WI38 (cell line): ENCODE measurements around the gene BBS9.
"Not testable (repeated sequence)": the region's sequence is repeated elsewhere in the genome, so short reads cannot be mapped to it uniquely, and the experiment has no call there.

Experiments
- H3K4me3 ChIP-seq: 2 replicates; pipeline ENCODE4 v1.5.1; 2011; ENCODE audit warnings: low read depth, mild to moderate bottlenecking, control low read depth, low read length
- TF ChIP-seq, protein P1 (sequence below): IDR thresholded peaks from 2 replicates; pipeline ENCODE4 v1.5.1; 2012; ENCODE audit warnings: low read depth, mild to moderate bottlenecking, control low read depth, low read length

Gene BBS9

DNA sequence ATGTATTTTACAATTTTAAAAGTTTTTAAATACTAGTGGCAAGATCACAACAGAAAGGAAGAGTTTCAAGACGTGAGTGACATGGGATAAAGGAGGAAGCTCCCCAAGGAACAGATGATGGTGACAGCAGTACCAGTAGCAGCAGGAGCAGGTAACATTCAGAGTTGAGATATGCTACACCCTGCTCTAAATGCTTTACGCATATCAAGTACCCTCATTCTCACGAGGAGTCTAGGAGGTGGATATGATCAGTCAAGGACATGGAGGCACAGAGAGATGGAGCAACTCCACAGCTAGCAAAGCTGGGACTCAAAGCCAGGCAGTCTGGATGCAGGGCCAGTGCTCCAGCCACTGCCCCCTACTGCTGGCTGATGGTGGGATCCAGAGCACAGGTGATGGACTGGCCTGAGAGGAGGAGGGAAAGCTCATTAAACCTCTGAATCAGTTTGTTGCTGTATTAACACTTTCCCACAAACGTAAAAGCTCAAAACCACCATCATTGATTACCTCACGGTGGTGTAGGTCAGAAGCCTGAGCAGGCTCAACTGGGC lies 37.6 kb upstream of the BBS9 start:
- TF ChIP-seq, protein P1, sequence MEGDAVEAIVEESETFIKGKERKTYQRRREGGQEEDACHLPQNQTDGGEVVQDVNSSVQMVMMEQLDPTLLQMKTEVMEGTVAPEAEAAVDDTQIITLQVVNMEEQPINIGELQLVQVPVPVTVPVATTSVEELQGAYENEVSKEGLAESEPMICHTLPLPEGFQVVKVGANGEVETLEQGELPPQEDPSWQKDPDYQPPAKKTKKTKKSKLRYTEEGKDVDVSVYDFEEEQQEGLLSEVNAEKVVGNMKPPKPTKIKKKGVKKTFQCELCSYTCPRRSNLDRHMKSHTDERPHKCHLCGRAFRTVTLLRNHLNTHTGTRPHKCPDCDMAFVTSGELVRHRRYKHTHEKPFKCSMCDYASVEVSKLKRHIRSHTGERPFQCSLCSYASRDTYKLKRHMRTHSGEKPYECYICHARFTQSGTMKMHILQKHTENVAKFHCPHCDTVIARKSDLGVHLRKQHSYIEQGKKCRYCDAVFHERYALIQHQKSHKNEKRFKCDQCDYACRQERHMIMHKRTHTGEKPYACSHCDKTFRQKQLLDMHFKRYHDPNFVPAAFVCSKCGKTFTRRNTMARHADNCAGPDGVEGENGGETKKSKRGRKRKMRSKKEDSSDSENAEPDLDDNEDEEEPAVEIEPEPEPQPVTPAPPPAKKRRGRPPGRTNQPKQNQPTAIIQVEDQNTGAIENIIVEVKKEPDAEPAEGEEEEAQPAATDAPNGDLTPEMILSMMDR, result no peak
- H3K4me3 ChIP-seq, result no peak overlapping the region

DNA sequence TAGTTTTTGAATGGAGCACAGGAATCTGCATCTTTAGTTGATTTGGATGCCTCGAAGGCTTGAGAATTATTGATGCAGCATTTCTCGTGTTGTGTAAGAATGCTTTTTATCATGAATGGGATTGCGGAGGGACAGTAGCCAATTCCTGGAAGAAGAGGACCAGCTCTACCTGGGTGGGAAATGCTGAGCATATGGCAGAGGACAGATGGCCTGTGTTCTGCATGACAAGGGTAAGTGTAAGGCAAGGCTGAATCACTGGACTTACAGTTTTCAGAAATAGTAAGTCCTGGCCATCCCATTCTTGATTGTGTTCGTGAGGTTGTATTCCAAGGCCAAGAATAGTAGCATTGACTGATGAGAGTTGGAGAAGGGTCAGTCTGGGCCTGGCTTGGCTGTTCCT lies 36.1 kb upstream of the BBS9 start:
- no peak overlapping the region for H3K4me3 ChIP-seq
- TF ChIP-seq, protein P1, result no peak

DNA sequence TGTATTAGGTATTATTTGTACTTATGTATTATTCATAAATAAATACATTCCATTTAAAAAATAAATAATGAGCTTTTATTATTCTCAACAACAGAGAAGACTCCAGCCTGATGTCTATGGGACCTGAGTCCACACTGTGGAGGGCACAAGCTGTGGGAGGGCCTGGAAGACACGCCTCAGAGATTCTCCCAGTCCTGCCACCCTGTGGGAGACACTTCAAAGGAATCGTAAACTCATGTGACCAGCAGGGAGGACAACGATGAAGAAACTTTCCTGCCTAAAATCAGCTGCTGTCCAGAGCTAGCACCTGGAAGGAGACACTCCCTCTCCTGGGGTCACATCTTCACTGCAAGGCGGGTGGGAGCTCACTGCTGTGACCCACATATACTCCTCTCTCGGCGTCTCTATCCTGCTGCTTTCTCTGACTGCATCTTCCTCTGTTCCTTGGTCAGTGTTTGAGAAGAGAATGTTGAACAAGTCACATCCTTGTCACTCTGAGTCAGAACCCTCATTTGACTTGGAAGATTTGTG lies 34.6 kb upstream of the BBS9 start:
- not testable (repeated sequence) for H3K4me3 ChIP-seq

DNA sequence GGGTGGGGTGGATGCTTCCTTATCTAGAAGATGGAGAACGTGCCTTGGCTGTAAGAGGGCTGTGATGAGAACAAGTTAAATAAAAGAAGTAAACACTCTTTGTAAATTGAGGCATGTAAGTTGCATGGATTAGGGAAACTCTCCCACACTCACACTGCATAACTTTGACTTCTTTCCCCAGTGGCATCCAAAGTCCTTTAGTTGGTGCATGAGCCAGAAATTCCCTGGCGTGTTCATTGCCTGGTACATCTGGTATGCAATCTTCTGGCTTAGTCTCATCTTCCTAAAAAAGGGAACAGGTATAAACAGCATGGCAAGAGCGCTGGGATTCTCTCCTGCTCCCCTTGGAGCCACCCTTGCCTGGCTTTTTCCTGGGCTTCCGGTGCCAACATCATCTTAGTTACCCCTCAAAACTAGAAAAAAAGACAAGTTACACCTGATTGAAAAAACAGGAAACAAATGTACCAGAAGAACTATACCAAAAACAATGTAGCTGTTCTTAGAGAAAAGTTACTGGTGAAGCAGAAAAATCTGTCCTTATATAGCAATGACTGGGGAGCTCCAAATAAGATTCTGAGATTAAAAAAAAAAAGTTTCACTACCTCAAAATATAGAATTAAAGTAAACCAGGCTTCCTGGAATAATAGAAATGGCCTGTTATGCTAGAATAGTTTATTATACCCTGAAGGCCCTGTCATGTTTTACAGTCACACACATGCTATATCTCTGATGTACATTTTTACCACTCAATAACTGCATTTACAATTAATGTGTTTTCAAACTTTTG lies 30.0 kb upstream of the BBS9 start:
- TF ChIP-seq, protein P1, result no peak
- H3K4me3 ChIP-seq, result no peak overlapping the region

DNA sequence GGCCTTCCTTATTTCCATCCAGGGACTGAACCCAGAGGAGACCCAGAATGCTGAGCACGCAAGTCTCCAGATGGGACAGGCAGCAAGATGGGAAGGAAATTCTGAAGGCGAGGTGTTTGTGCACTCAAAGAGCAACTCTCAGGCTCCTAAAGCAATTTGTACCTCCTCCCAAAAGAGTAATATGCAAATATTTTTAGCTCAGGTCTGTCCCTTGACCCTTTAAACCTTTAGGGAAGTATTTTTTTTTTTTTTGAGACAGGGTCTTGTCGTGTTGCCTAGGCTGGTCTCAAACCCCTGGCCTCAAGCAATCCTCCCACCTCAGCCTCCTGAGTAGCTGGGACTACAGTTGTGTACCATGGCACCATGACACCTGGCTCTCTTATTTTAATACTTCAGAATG lies 28.6 kb upstream of the BBS9 start:
- TF ChIP-seq, protein P1, result no peak
- H3K4me3 ChIP-seq, result no peak overlapping the region

DNA sequence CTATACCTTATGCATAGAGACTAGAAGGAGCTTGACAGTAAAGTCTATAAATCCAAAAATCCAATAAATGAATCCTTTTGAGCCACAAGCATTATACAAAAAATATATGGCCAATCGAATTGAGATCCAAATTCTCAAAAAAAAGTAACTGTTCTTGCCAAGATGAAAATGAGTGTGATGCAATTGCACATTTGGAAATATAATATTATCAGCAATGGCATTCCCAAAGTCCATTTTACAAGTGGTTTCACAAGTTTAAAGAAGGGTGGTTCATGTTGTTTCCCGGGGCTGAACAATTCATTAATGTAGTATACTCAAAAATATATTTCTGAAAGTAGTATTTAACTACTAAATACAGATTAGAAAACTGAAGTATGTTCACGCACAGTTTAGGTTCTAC lies 27.5 kb upstream of the BBS9 start:
- H3K4me3 ChIP-seq, result no peak overlapping the region
- TF ChIP-seq, protein P1, result no peak

DNA sequence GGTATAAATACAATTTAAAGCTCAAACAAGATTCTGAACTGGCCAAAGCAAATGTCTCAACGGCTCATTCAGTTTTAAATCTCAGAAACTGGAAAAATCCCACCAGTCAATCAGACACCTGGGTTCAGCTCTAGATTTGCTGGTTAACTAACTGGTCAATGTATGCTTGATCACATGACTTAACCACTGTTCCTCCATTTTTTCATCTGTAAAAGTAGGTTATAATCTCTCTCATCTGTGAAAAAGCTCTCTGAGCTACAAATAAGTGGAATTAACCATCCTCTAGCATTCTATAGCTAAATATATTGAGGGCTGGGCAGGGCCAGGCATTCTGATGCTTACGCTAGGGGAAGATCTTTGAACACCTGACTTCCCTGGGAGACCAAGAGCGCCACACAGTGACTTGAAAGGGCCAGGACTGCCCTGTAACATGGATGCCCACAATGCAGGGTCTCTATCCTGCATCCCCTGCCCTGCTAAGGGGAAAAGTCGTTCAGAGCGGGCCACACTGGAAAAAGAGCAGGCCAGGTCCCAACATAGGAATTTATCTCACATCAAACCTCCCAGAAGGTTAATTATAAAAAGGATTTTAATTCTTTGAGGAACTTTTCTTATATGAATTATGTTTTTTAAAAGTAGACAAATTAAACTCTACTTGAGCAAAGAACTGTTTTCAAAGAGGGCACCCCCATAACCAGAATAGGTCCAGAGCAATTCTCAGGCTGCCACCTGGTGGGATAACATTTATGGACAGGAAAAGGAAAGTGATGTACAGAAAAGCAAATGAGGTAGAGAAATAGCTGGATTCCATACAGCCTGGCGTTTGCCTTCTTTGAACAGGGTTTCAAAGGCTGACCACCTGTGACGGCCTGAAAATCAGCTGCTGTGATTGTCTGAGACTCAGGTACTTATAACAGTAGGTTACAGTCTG lies 22.0 kb upstream of the BBS9 start:
- H3K4me3 ChIP-seq, result peak overlapping the region; percentile 85
- TF ChIP-seq, protein P1, result peak; percentile 36
